GDM1 (cell line): ENCODE results near the gene FLOT2.
"Not testable (repeated sequence)": the region's sequence is repeated elsewhere in the genome, so short reads cannot be mapped to it uniquely, and the experiment has no call there.

Experiments
- DNase-seq: peaks from one replicate; lab custom pipeline; 2025; lab: John Stamatoyannopoulos, UW

FLOT2 gene

DNA sequence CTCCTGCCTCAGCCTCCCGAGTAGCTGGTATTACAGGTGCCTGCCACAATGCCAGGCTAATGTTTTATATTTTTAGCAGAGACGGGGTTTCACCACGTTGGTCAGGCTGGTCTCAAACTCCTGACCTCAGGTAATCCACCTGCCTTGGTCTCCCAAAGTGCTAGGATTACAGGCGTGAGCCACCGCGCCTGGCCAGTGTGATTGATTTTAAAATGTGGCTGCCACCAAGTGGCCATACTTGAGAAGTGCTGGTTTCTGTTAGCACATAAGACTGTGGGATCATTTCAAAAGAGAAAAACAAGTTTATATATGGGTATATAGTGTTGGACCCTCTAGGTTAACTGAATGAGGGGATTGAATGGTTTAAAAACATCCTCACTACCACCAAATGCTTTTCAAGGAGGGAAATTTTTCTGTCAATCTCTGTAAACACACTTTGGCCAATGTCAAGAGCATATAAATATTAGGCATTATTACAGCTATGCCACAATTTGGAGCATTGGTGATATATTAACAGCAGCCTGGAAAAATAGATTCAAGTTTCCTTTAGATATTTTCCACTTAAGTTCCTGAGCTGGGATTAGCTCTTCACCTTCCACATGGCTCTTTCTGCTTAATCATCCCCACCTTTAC is 18.9 kb upstream of the FLOT2 start:
- peak; percentile 6 for DNase-seq

DNA sequence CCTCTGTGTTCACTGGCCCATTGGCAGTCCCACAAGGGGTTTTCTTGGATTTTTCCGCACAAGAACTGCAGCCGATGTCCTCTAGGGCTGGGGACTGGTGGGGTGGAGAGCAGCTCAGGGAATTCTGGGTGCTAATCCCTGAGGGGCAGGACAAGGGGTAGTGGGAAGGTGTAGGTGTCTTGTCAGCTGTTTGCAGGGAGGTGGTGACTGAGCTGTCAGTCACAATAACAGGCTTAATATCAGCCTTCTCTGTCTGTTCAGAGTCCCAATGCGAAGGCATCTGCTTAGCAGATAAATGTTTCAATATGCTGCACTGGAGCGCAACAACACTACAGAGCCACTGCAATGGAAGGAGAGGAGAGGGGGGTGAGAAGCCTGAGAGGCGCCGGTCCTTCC is 15.4 kb upstream of the FLOT2 start:
- no peak for DNase-seq

DNA sequence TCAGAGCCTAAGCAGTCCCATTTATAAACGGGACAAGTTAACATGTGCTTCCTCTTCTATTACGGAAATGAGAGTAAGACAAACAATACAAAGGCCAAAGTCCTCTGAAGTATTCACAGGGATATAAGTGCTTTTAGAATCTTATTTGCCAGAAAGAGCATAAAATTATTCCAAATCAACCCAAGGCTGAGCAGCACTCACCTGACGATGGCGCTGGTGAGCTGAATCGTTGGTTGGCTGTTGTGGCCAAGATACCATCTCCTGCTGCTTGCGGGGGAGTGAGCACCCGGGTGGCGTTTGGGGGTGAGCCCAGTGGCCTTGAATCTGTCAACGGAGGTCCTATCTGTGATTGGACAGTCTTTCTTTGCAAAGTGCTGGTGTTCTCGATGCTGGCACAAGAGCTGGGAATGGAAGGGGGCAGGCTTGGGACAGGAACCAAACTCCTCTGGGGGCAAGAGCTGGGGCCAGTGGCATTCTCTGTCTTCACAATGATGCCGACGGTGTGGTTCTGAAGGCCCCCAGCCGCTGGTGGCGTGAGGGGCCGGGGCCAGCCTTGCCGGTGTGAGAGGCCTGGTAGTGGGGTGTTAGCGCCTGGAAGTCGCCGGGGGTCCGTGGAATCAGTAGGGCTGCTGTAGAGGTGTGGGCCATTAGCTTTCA is 14.9 kb upstream of the FLOT2 start:
- no peak for DNase-seq

DNA sequence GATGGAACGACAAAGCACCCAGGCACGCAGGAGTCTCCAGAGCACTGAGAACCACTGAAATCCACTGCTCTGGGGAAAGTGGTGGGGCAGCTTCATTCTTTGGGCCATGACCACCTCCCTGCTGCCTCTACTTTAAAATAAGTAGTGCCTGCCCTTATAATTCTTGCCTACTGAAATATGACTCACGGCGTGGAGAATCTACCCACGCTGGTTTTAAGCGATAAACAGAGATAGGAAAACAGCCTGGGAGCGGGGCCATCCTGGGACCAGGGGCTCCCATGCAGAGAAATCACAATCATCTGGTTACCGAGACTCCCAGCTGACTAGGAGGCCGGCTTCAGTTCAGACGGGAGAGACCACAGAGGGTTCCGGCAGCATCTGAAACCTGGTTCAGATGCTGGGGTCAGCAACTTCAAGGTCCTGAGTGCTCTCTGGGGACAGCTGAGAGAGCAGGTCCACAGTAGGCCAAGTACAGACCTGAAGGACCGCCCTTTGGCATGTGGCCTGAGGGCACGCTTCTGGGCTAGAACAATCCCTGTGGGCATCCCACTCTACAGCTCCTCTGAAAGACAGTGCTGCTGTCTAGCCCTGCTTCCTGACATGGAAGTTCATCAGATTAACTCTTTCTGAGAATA is 14.0 kb upstream of the FLOT2 start:
- DNase-seq = no peak

DNA sequence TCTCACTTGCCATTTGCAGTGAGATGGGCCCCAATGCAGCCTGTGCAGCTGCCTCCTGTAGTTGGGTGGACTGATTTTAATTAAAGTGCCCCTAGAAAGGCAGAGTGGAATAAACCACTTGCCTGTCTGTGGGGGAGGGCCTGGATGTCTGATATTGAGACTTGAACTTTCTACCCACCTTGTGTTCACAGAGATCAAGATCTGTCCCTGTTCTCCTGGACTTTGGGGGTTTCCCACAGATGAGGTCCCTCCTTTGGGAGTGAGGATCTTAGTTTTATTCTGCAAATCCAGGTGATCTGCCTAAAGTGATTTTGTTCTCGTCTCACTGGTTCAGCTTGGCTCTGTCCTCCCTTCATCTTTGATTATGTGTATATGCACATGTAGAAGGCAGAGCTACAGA is 13.0 kb upstream of the FLOT2 start:
- no peak for DNase-seq

DNA sequence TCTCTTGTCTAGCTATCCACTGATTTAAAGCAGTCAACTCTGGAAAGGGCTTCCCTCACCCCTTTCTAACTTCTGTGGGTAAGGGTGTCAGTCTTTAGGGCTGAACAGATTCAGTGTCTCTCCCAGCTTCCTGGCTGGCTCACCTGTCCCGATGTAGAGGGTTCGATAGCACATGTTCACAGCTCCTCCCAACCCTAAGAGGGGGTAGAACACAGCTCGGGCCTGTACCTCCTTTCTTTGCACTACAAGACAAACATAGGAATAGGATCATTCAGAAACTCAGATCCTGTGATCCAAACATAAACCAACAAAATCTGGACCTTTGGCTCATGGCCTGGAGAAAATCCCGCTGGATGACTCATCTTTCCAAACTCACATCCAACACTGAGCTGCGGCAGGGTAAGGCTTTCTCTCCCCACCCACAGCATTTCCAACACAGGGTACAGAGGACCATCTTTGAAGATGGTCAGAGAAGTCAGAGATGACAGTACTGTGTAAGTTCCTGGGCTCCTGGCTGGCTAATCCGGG is 11.2 kb upstream of the FLOT2 start:
- no peak for DNase-seq

DNA sequence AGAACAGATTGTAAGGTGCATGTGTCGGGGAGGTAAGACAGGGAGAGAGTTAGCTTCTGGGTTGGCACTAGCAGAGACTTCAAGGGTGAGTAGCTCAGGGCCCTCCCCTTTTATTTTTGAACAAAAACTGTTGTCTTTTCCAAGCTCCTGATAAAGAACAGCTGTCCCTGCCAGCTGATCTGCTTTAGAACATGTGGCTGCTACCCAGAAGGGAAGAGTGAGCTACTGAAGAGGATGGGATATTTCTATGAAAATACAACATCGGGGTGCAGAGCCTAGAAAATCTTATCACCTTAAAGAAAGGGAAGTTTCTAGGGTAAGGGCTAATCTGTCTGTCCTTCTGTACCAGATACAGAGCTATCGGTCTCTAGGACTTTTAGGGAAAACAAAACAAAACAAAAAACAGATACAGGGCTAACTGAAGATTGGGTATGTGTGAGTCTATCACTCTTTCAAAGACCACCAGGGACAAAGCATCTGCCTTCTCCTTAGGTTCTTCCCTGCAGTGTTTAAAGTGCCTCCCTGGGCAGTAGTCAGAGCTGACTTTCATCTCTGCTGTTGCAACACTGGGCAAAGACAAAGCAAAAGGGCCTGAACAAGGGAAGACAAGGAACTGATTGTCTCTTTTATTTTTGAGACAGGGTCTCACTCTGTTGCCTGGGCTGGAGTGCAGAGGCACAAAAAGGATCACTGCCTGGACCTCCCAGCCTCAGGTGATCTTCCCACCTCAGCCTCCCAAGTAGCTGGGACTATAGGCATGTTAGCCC is 10.4 kb upstream of the FLOT2 start:
- no peak for DNase-seq

DNA sequence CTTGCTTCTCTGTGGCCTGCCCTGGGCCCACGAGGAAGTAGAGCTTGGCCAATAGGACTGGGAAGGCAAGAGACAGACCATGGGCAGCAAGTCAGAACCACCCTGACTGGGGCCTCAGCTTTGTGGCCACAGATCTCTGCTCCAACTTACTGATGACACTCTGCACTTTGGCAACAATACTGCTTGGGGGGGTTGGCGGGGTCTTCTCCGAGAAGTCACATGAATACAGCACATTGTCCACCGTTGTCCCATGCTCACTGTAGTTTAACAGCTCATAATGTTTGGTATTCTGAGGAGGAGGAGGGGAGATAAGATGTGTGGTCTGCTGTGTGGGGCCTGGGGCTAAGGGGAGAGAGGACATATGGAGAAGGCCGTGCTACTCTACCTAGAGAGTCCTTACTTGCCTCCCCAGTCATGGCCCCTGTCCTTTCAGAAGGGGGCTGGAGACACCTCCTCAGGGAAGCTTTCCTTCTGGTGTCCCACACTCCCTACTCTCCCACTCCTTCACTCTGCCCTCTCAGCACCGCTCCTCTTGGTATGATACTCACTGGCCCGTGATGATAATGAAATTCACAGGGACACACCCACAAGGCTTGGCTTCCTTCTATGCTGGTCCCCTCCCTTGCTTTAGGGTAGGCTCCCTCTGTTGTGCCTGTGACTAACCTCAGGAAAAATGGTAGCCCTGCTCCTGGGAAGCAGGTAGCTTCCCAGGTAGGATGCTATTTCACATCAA is 9.3 kb upstream of the FLOT2 start:
- no peak for DNase-seq

DNA sequence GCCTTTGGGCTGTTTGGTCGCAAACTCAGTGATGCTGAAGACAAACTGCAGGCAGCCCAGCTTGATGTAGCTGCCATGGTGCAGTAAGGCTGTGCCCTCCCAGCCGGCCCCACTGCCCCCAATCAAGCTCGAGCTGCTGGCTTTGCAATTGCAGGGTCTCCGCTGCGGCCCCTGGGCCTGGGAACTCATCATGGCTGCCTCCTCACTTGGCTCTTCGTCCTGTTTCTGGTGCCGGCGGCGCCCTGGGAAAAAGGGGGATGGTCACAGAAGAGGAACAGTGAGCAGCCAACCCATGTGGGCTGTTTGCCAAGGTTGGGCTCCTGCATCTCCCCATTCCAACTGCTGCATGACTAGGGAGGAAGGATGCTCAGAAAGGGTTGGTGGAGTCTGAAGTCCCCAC is 8.7 kb upstream of the FLOT2 start:
- DNase-seq = no peak

DNA sequence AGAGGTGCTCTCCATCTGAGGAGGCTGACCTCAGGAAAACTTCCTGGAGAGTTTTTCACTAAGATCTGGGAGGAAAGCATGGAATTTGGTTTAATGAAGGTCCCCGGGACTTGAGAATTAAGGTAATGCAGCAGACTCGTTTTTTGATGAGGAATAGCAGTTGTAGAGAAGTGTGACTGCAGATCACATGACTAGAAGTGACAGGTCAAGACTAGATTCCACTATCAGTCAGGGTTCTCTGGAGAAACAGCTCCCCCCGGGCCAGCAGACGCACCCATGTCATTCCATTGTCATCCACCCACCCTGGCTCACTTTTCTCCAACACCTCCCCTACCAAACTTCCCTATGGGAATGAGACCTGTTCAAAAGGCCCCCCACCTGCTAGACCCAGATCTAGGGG is 7.3 kb upstream of the FLOT2 start:
- no peak for DNase-seq

DNA sequence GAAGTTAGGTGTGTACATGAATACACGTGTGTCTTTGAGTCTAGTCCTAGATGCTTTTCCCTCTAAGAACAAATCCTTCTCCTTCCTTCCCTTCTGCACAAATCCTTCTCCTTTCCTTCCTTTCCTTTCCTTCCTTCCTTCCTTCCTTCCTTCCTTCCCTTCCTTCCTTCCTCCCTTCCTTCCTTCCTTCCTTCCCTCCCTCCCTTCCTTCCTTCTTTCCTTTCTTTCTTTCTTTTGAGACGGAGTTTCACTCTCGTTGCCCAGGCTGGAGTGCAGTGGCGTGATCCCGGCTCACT is 6.0 kb upstream of the FLOT2 start:
- DNase-seq = not testable (repeated sequence)

DNA sequence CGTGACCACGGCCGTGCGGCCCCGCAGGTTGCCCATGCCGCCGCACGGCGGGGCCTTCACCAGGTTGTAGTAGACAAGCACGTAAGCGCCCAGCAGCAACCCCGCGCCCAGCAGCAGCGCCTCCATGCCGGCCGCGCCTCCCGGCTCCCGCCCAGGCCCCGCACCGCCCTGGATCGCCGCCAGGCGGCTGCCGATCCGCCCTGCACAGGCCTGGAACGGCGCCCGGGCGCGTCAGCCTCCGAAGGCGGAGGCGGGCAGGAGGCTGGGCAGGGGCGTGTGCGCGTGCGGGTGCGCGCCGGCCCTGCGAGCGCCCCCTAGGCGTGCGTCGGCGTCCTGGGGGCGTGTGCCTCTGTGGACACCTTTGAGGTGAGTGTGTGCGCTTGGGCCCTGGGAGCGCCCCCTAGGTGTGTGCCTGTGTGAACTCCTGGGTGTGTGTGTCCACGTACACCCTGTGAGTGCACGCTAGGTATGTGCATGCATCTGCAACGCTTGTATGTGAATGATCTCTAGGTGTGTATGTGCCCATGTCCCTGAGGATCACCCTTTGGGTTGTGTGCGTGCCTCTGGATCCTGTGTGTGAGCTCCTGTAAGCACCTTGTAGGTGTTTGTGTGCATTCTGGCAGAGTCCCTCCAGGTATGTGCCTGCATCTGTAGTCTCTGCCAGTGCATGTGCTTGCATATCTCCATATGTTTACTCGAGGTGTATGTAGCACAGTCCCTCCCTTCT is 5.4 kb upstream of the FLOT2 start, which contains the start of gene DHRS13:
Gene DHRS13 (minus strand): TSS at position 261 of the 727 bp plus-strand sequence. CDS start 135 bp downstream, at position 126.
- DNase-seq = peak; percentile 90

DNA sequence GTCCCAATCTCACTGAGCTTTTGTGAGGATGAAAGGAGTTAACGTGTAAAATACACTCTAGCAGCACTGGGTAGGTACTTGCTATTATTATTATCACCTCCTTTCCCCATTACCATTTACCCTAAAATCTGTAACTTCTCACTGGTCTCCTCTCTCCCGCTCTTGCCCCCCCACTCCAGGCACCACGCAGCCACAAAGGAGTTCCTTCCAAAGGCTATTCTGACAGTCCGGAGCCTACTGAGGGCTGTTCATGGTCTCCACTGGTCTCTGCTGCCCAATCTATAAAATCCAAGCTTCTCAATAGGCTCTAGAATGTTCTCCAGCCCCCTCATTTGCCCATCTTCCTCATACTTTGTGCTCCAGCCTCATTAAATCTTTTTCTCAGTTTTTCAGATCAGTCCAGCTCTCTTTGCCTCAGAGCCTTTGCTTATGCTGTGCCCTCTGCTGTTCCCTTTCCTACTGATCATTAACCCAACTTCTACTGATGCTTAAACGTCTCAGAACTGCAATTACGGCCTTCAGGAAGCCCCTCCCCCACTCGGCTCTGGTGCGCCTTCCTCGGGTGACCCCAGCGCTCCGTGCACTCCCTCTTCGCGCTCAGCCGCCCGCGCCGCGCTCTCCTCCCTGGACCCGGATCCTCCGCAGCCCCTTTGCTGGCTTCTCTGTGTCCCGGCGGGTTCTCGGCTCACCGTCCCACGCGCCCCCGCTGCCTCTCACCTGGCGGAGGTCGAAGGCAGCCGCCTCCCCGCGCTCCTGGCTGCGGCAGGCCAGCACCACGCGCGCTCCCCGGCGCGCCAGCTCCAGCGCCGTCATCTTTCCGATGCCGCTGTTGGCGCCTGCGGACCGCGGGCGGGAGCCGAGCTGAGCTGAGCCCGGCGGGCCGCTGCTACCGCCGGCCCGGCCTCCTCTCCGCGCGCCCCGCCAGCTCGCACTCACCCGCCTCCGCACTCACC is 4.6 kb upstream of the FLOT2 start:
- DNase-seq = no peak

DNA sequence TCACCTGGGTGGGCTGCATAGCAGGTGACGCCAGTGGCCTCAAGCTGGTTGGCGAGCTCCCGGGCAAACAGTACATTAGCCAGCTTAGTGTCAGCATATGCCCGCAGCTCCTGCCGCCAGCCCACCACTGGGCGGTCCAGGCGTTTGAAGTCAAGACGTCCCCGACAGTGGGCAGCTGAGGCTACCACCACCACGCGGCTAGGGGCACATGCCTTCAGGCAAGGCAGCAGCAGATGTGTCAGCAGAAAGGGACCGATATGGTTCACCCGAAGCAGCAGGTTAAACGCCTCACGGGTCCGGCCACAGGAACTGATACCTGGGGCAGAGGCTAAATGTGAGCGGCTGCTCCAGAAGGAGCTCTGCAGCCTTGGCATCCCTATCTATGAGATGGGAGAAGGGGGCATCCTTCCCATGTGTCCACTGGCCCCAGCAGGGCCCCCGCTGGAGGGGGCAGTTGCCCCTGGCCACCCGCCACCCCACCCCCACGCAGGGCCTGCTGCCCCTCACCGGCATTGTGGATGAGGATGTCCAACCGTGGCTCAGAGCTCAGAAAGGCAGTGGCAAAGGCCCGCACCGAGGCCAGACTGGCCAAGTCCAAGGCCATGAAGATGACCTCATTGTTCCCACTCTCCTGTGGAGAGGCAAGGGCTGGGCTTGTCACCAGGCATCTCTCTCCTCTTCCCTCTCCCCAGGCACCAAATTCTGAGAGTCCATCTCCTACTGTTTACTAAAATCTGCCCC is 3.6 kb upstream of the FLOT2 start:
- no peak for DNase-seq

DNA sequence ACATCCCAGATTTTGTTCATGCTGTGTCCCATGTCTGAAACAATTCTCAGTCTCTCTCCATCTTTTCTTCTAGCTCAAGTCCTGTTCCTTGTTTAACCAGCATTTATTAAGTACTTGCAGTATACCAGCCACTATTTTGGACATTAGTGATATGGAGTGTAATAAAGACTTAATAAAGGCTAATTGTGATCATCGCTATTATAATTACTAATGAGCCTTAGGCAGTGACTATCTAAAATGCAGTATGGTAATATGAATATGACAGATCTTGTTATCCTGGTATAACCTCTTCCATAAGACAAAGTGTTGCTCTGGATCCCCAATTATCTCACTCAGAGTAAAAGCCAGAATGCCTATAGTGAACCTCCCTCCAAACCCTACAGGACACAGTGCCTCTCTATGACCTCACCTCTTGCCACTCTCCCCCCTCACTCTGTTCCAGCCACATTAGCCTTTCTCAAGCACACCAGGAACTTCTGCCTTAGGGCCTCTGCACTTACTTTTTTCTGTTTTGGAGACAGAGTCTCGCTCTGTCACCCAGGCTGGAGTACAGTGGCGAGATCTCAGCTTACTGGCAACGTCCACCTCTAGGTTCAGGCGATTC is 1.8 kb upstream of the FLOT2 start:
- no peak for DNase-seq

DNA sequence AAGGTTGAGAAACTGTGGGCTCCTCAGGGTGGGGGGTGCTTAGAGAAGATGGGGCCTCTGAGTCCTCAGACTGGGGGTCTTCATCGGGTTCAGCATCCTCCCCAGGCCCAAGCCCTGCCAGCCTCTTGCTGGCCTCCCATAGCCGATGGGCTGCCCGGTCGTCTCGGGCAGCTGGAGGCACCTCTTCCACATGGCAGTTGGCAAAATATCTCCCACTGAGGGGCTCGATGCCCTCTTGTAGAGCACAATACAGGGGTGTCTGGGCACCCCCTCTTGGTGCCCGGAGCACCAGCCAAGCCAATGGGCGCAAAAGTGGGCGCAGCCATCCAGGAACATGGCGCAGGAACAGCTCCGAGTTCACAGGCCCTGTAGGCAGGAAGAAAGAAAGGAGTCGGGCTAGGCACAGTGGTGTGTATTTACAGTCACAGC is 1.0 kb upstream of the FLOT2 start:
- DNase-seq = no peak

DNA sequence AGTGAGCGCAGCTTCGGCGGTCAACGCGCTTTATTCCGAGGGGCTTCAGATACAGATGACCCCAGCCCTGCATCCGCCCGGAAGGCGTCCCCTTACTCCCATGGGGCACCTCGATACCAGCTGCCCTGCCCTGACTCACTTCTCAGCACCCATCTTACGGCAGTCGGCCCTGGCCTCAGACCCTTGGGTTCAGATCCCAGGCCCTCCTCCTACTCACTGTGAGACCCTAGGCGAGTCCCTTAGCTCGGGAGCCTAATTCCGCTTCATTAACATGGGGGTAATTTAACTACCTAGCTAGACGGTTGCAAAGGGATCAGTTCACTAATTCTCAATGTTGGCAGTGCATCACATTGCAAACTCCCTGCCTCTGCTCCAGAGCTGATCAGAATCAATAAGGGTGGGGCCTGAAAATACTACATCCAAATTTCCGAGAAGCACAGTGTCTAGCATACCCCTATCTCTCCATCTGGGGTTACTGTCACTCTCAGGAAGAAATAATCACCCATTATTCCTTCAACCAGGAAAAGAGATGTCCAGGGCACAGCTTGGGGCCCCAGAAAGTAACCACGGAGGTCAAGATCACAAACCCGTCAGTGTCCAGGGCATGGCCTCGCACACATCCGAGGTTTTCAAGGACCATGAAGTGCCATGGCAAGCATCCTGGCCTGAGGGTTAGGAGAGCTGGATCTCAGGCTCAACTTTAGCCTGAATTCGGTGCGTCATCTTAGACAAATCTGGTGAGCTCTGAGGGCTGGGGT is 415 bp upstream of the FLOT2 start:
- no peak for DNase-seq

DNA sequence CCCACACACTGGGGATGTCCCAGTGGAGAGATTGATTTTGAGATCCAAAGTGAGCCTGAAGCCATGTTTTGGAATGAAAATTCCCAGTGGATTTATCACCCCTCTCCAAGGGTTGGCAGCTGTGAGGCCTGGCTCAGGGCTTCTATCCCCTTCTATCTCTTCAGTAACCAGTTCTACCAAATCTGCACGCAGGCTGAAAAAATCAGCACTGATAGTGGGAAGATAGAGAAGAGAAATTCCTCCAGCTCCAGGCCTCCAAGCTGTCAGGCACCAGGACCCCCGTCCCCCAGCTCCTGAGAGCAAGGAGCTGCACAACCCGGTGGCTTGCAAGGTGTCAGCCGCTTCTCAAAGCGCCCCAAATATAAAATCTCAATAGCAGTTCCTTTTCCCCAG is 1.0 kb downstream of the FLOT2 start:
- DNase-seq = no peak
